HG02870 (cell line): ENCODE results near the gene NOXA1.

Experiments
- ATAC-seq: cut with Tn5 transposase; IDR thresholded peaks from one replicate; pipeline ENCODE4 v1.9.1; 2021; ENCODE audit warnings: mild to moderate bottlenecking, moderate library complexity; ENCODE audit not compliant: unreplicated experiment

The NOXA1 gene

DNA sequence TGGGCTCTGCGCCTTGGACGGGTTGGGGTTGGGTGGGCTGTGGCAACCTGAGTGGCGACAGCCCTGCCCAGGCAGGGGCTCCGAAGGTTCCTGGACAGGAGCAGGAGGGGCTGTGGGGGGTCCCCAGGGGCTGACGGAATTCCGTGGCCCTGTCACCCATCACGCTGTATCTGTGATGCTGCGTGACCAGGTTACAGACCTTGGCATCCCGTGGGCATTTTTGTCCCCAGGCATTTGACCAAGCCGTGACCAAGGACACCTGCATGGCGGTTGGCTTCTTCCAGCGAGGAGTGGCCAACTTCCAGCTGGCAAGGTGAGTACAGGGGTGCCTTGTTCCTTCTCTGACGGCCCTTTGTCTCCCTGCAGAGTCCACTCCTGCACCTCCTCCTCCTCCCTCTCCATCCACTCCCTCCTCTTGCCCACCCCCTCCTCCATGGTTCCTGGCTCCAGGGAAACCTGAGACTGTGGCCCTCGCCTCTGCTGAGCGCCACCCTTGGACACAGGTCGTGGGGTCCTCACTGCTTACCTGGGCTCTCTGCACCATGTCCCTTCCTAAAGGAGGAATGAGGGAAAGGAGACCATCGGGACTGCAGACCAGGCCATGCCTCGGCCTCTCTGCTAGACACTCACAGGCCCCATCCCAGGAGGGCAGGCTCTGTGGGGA, 3.0 kb downstream of the NOXA1 start:
- no peak for ATAC-seq

DNA sequence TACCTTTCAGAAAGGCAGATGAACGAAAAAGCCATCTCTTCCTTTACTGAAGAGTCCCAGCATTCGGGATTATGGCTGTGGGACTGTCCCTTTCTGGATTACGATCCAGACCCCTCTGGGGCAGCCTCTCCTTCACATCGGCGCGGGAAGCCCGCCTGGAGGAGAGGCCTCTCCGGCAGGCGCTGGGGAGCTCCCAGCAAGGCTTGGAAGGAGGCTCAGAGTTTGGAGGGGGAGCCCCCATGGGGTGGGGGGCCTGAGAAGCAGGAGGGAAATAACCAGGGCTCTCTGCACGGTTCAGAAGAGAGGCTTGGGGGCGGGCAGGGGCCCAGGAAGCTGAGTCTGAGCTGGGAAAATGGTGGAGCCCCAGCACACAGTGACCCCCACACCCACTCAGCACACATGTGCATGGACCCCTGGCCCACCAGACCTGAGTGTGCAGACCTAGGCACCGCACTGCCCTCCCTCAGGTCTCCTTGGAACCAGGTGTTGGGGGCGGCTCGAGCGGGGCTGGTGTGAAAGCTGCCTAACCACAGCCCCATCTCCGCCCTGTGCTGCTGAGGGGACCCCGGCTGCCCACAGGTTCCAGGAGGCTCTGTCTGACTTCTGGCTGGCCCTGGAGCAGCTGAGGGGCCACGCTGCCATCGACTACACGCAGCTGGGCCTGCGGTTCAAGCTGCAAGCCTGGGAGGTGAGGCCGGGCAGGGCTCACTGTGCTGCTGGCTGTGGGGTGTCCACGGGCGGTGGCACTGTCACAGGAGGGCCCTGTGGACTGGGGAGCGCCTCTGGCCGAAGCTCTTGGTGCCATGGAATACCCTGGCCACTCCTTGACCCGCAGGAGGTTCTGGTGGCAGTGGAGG, 4.5 kb downstream of the NOXA1 start:
- ATAC-seq, result no peak

DNA sequence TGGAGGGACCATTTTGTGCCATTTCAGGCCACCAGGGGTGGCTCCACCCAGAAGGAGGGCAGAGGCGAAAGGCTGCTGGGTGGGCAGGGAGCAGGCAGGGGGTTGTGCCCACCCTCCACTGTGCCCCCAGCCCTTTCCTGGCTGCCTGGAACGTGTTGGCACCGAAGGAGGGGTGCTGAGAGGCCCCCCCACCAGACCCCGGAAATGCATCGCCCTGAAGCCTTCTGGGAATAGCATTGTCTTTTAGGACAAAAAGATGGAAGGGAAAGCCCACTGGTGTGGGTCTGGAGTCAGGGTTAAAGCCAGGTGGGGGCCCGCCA, 5.1 kb downstream of the NOXA1 start:
- ATAC-seq, result no peak

DNA sequence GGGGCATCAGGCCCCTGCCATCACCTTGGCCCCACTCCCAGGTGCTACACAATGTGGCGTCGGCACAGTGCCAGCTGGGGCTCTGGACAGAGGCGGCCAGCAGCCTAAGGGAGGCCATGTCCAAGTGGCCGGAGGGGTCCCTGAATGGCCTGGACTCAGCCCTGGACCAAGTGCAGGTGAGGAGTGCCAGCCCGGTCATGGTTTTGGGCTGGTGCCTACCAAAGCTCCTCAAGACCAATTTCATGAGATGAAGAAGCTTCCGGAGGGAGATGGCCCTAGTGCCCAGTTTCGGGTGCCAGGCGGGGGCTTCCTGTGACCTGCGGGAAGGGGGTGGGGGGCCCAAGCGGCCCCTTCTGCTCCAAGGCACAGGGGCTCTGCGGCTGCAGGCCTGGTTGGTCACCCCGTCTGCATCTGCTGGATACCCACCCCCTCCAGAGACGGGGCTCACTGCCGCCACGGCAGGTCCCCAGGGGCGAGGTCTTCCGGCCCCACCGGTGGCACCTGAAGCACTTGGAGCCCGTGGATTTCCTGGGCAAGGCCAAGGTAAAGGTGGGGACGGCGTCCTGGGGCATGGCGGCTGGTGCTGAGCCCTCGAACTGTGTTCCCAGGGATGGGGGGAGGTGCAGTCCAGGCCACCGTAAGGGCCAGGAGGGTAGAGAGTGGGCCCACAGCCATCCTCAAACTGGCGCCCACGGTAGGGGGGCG, 5.8 kb downstream of the NOXA1 start:
- ATAC-seq, result no peak

DNA sequence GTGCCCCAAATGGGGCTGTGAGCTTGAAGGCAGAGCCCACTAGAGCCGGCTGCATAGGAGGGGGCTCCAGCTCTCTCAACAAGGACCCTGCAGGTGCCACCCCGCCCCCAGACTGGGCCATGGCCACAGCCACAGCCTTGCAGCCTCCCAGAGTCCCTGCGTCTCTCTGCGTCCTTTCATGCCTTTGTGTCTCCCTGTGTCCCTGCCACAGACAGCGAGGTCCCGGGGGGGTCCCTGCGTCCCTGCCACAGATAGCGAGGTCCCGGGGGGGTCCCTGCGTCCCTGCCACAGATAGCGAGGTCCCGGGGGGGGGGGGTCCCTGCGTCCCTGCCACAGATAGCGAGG, 6.3 kb downstream of the NOXA1 start:
- no peak for ATAC-seq

DNA sequence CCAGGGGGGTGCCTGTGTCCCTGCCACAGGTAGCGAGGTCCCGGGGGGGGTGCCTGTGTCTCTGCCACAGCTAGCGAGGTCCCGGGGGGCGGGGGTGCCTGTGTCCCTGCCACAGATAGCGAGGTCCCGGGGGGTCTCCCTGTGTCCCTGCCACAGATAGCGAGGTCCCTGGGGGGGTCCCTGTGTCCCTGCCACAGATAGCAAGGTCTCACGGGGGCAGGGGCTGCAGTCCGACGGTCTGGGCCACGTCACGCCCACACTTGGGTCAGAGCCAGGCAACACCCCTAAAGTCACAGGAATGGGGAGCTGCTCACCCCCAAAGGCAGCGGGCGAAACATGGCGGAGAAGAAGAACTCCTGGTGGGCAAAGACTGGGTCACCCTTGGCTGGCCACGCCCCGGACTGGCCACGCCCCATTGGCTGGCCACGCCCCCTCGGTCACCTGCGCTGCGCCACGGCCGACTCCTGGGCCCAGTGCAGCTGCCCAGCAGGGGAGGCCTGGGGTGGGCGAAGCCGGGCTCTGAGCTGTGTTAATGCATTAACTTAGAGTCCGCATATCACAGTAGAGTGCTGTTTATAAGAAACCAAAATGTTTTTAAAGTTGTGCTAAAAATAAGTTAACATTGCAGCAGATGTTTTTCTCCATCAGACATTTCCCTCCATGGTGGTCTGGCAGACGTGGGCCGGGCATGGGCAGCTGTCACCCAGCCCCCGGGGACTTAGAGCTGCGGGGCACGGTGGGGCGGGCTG, 7.0 kb downstream of the NOXA1 start:
- ATAC-seq, result no peak

DNA sequence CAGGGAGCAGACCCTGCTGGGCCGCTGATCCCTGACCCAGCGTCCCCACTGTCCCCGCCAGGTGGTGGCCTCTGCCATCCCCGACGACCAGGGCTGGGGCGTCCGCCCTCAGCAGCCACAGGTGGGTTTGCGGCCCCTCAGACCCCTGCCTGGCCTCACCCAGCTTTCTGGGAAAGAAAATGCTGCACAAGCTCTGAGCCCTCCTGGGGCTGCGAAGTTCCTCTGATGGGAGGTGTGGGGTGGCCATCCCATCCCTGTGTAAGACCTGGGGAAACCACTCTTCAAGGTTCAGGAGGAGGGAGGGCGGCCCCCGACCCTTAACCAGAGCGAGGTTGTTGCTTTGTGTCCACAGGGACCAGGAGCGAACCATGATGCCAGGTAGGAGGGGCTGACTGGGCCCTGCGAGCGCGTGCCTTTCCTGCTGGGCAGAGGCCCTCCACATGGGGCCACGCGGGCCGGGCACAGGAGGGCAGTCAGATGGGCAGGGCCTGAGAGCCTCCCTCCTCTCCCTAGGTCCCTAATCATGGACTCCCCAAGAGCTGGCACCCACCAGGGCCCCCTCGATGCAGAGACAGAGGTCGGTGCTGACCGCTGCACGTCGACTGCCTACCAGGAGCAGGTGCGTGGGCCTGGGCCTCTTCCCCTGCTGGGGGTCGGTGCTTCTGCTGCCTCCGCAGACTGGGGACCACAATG, 7.7 kb downstream of the NOXA1 start:
- ATAC-seq, result no peak

DNA sequence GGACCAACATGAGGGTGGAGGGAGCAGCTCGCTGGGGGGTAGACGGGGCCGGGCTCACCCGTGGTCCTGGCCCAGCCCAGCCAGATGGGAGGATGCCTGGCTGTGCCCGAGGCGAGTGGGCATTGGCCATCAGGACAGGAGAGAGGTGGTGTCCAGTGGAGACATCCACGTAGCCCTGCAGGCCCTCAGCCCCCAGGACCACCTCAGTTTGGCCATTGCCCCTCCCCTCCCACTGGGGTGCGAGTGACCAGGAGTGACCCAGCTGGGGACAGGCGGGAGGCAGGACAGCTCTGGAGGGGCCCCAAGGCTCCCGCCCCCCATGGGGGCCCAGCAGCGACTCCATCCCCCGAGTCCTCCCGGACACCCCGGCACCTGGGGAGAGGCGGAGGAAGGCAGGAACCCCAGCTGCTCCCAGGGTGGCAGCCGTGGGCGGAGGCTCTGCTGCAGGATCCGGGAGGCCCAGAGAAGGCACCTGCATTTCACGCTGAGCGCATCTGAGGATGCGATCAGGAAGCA, 8.3 kb downstream of the NOXA1 start:
- no peak for ATAC-seq

DNA sequence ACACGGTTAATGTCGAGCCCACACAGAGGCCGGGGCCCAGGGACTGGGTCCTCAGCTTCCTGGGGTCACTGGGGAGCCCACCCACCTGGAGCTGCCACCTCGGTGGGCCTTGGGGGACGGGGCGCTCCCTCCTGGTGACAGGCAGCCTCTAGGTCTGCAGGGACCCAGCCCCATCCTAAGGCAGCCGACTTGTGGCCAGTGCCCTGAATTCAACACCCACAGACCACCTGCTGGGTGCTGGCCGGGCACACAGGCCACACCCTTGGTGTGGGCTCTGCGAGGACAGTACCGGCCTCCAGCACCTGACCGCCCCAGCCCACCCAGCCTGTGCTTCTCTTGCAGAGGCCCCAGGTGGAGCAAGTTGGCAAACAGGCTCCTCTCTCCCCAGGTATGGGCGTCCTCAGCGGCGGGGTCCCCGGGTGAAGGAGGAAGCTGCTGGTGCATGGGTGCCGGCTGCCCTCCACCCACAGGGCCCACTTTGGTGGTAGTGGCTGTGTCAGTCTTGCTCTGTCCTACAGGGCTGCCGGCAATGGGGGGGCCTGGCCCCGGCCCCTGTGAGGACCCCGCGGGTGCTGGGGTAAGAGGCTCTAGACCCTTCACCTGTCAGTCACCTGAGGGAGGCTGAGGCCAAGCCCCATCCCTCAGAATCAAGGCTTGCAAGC, 9.6 kb downstream of the NOXA1 start:
- ATAC-seq, result no peak

DNA sequence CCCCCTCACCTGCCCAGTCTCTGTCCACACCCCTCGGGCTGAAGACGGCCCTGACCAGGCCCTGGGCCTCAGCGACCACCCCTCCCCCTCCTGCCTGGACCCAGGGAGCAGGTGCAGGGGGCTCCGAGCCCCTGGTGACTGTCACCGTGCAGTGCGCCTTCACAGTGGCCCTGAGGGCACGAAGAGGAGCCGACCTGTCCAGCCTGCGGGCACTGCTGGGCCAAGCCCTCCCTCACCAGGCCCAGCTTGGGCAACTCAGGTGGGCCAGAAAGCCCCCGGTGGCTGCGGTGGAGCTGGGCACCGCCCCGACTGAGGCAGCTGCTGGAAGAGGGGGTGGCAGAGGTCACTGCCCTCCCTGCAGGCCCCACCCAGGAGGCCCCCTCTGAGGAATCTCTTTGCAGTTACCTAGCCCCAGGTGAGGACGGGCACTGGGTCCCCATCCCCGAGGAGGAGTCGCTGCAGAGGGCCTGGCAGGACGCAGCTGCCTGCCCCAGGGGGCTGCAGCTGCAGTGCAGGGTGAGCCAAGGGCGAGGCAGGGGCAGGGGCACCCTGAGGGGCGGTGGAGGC, 10.2 kb downstream of the NOXA1 start:
- ATAC-seq, result no peak

DNA sequence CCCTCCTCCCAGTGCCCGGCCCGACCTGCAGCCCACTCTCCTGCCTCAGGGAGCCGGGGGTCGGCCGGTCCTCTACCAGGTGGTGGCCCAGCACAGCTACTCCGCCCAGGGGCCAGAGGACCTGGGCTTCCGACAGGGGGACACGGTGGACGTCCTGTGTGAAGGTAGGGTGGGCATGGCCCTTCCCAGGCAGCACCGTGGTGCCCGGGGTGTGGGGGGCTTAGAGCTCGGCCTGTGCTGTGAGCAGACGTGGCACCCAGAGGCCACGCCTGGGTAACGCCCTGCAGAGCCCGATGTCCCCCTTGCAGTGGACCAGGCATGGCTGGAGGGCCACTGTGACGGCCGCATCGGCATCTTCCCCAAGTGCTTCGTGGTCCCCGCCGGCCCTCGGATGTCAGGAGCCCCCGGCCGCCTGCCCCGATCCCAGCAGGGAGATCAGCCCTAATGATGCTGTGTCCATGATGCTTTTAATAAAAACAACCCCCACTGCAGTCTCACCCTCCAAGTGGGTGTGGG, 10.8 kb downstream of the NOXA1 start:
- ATAC-seq, result no peak

DNA sequence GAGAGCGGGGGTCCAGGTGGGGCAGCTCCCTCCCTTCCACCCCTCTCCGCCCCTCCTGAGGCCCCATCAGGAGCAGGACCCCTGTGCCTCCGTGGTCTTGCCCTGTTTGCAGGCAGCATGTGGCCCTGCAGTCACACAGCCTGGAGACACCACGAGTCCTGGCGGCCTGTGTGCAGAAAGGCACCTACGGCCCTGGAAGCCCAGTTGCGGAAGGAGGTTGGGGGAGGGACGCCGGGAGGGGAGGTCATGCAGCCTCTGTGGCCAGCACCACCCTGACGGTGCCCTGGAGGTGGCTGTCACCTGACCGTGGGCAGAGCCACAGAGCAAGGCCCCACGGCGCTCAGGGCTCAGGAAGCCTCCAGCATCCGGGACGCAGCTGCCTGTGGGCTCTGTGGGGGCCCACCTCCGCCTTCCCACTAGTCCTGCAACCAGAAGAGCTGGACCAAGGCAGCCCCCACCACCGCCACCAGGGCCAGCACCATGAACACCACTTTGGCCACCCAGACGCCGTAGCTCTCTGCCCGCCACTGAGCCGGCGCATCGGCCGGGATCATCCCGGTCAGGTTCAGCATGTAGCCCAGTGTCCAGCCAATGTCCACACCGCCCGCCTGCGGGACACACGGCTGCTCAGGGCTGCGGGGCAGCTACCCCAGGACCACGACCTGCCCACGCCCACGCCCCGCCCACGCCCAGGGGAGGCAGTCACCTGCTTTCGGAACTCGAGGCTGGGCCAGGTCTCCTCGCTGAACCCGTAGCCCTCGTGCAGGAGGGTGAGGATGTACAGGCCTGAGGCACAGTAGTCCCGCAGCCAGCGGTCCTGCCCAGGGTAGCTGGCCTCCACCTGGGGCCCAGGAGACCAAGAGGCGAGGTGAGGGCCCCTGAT, 11.5 kb downstream of the NOXA1 start:
- no peak for ATAC-seq

DNA sequence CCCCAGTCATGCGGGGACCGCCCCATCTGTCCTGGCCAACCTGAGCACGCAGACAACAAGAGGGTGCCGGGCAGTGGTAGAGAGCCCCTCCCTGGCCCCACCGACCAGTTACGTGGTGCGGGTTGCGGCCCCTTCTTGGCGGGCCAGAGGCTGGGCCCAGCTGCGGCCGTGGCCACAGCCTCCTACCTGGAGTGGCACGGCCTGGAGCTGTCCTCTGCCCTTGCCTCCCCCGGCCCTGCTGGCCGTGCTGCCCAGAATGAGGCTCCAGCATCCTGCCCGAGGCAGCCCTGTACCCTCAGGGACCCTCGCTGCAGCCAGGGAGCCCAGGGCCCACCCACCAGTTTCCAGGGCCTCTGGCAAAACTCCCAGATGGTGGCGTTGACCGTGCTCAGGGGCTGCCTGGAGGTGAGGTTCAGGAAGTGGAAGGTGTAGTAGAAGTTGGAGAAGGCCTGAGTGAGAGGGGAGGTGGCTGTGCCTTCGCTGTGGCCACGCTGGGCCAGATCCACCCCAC, 12.2 kb downstream of the NOXA1 start:
- ATAC-seq, result no peak

DNA sequence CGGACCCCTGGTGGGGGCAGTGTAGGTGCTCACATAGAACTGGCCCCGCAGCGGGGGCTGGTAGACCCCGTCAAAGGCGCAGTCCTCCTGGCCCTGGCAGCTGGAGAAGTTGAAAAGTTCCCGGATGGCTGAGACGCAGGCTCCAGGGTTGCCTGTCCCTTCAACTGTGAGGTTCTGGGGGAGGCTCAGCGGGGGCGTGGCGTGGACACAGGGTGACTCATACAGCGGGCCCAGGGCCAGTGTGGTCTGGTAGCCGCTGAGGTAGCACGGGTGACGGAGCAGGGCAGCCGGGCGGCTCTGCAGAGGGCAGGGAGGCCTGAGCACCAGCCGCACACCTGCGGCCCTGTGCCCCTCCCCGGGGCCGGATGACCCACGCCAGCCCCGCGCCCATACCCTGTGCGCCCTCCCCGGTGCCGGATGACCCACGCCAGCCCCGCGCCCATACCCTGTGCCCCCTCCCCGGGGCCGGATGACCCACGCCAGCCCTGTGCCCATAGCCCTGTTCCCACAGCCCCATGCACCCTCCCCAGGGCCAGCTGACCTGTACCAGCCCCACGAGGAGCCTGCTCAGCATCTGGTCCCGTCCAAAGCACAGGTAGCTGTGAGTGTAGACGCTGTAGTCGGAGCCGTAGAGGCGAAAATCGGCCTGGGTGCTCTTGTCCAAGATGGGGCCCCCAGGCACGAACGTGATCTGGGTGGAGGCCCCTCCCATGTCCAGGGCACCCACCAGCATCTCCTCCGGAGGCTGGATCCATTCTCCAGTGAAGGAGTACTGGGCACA, 13.0 kb downstream of the NOXA1 start:
- ATAC-seq, result no peak

DNA sequence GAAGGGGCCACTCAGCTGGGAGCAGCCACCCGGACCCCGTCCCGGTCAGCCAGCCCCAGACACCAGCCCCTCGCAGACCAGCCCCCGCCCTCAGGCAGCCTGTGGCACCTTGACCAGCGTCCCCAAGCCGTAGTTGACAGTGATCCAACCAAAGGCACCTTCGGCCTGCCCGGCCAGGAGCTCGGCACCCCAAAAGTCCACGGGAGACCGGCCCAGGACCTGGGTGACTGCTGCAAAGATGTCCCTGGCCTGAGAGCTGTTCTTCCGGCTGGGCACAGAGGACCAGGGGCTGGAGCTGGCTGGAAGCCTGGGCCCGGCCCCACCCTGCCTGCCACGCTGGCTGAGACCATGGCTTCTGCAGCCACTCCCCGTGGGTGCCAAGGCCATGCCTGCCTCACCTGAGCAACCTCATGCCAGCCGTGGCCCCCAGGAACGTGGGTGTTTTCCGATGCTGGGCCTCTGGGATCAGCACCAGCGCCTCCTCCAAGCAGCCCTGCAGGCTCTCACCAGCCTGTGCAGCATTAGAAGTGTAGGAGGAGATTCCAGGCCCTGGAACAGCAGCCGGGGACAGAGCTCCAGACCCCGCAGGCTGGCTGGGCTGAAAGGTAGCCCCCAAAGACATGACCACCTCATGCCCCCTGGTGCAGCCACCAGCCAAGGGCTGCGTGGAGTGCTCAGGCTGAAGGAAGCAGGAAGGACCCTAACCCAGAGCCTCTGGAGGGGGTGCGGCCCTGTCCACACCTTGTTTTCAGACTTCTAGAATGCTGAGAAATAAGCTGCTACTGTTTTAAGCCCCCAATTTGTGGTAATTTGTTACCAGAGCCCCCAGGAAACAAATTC, 13.8 kb downstream of the NOXA1 start:
- ATAC-seq, result no peak

DNA sequence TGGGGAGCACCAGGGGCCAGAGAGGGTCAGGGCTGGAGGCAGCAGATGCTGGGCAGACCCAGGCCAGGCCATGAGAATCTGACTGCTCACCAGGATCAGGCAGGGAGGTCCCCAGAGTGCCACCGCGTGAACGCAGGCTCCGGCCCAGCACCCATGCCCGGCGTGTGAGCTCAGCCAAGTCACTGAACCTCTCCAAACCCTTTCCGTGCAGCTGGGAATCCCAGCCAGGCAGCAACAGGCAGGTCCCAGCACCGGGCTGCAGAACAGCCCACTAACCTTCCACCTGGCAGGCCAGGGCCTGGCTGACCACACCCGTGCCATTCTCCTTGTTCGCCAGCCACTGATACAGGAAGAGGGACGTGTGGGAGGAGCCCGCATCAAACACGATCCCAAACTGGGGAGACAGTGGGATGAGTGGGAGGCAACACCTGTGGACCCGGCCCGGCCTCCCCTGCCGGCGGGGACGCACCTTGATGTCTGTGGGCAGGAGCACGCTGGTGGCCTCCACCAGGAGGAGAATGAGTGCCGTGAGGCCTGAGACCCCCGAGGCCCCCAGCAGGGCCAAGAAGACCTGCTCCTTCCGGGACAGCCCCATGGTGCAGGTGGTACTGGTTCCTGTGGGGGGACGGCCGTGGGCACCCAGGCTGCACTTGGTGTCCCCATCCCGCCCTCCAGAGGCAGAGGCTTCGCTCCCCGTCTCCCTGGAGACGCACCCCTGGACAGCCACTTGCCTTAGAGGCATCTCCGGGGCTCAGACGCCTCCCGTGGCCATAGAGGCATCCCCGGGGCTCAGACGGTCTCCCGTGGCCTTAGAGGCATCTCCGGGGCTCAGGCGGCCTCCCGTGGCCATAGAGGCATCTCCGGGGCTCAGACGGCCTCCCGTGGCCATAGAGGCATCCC, 14.7 kb downstream of the NOXA1 start:
- no peak for ATAC-seq
